Esophagus squamous epithelium (tissue), 5 donors: ENCODE measurements around the gene ADAMTS1. TPM values are rescaled to one million over a fixed set of nuclear protein-coding genes. Genes with fewer than 3 reads are reported as not detected.
A peak's percentile ranks its signal among the peaks of the same experiment; 100 is the strongest.

Experiments used
- DNase-seq: peaks from one replicate; lab custom pipeline; 2025; lab: John Stamatoyannopoulos, UW
- H3K27ac ChIP-seq, 4 donors: fragments of 200-600 bp; sonication (generic); one replicate each; pipeline ENCODE4 v1.5.1; 2016 to 2019; ENCODE audit warnings: mild to moderate bottlenecking in 1 of 4
- H3K27me3 ChIP-seq, 4 donors: fragments of 200-600 bp; sonication (generic); 1 replicate in 3 of 4; 2 replicates in 1 of 4; pipeline versions ENCODE4 v1.5.1 to v1.6.0; 2017 to 2021; ENCODE audit warnings: antibody characterized with exemption in 1 of 4
- H3K36me3 ChIP-seq, 3 donors: fragments of 200-600 bp; sonication (generic); one replicate each; pipeline ENCODE4 v1.5.1; 2016 to 2019
- H3K4me1 ChIP-seq, 3 donors: fragments of 200-600 bp; sonication (generic); one replicate each; pipeline ENCODE4 v1.5.1; 2017 to 2019
- H3K4me3 ChIP-seq, 4 donors: fragments of 200-600 bp; sonication (generic); 1 replicate in 3 of 4; 2 replicates in 1 of 4; pipeline ENCODE4 v1.5.1; 2016 to 2019; ENCODE audit warnings: mild to moderate bottlenecking in 2 of 4, moderate library complexity in 1 of 4
- H3K9me3 ChIP-seq, 3 donors: fragments of 200-600 bp; sonication (generic); one replicate each; pipeline ENCODE4 v1.5.1; 2016 to 2019
- CTCF ChIP-seq, 6 experiments: fragments of 450-650 bp in 4 of 6; fragments of 200-600 bp in 2 of 6; sonication (generic) in 2 of 6; IDR thresholded peaks; one replicate each; pipeline ENCODE4 v1.5.1; 2016 to 2019; ENCODE audit warnings: antibody characterized with exemption in 6 of 6, mild to moderate bottlenecking in 4 of 6, moderate library complexity in 4 of 6
- POLR2A ChIP-seq, 4 donors: fragments of 450-650 bp; IDR thresholded peaks; one replicate each; pipeline ENCODE4 v1.6.1; 2017; ENCODE audit warnings: antibody characterized with exemption in 4 of 4, mild to moderate bottlenecking in 4 of 4, moderate library complexity in 3 of 4
- WGBS, 2 donors: methylation state at CpG; one replicate each; pipeline ENCODE4 v1.1.5; 2018; 5-methylcytosine and 5-hydroxymethylcytosine counted together
- intact Hi-C: fragments of 100-400 bp; cut with DNase I; formaldehyde crosslinking; loops from one replicate; pipeline ENCODE4 v1.15.0; 2022
- total RNA-seq, 4 donors: library from RNA; depleted of rRNA; stranded (reverse); fragments of >200 nt; gene quantifications; one replicate each; pipeline ENCODE4 v1.1.0, GENCODE V29; 2016
- donor health status: DM: yes; HTN: yes; CAD: no.

ADAMTS1 gene
- total RNA-seq, 4 donors from 2014 or later: 2.8 to 33.0 (median 19.3) TPM

DNA sequence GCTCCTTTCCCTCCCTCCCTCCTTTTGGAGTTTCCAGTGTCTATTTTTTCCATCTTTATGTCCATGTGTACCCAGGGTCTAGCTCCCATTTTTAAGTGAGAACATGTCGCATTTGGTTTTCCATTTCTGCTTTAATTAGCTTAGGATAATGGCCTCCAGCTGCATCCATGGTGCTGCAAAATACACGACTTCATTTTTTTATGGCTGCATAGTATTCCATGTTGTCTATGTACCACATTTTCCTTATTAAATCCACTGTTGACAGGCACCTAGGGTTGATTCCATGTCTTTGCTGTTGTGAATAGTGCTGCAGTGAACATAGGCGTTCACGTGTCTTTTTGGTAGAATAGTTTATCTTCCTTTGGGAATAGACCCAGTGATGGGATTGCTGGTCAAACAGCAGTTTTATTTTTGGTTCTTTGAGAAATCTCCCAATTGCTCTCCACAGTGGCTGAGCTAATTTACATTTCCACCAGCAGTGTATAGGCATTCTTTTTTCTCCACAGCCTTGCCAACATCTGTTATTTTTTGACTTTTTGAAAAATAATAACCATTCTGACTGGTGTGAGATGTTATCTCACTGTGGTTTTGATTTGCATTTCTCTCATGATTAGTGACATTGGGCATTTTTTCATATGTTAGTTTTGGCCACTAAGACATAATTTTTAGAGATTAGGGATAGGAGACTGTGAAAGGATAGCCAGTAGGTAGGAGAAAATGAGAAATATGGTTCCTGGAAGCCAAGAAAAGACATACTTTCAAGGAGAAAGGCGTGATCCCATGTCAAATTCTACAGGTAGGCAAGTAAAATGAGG is 50.4 kb downstream of the ADAMTS1 start:
- WGBS, 2 donors: 67 to 78% methylated on average over 5 of the region's 5 CpGs
- peak overlapping the region in 3 of 4 donors; percentile 54 to 77 (median 73) for H3K27ac ChIP-seq
- TF ChIP-seq POLR2A (IDR thresholded peaks at IDR 0.05): no peak
- no peak for TF ChIP-seq CTCF (IDR thresholded peaks at IDR 0.05)
- no peaks in the 10 kb centered on the region for H3K36me3 ChIP-seq
- no peak for DNase-seq
- H3K4me1 ChIP-seq: peaks cover 0 to 16% (median 6%) of the 10 kb centered on the region in 3 donors
- H3K27me3 ChIP-seq: no peaks in the 10 kb centered on the region
- intact Hi-C loops: no loop called here
- no peaks in the 10 kb centered on the region for H3K9me3 ChIP-seq
- no peak overlapping the region for H3K4me3 ChIP-seq

DNA sequence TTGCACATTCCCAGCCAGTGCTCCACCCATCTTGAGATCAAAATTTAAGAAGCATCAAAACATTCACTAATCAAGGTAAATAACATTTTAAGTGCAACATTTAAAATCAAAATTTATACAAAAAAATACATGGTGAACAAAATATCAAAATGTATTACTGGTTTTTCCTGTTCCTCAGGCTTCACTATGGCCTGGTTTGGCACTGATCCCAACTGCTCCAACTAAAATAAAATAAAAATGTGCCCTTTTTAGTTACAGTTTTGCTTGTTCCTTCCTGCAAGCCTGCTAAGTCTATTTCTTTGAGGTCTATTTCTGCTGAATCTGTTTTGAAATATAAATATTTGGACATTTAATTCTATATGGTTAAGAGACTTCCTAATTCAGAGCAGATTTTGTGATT is 54.9 kb downstream of the ADAMTS1 start:
- TF ChIP-seq POLR2A (IDR thresholded peaks at IDR 0.05) (no peak), CTCF (IDR thresholded peaks at IDR 0.05) (no peak)
- Histone ChIP-seq H3K27ac (peak overlapping the region in 2 of 4 donors; percentile 59 to 79), H3K4me1 (peaks cover 0 to 17% (median 3%) of the 10 kb centered on the region in 3 donors), H3K9me3 (no peaks in the 10 kb centered on the region), H3K36me3 (no peaks in the 10 kb centered on the region), H3K27me3 (no peaks in the 10 kb centered on the region), H3K4me3 (no peak overlapping the region)
- no peak for DNase-seq
- intact Hi-C loops: no loop called here

GRCh38 chr21:26788790-26789189 is 56.4 kb downstream of the ADAMTS1 start:
- no peak for DNase-seq
- Histone ChIP-seq H3K36me3 (no peaks in the 10 kb centered on the region), H3K4me3 (peak overlapping the region in 1 of 4 donors; percentile 18), H3K27me3 (no peaks in the 10 kb centered on the region), H3K9me3 (no peaks in the 10 kb centered on the region), H3K27ac (peak overlapping the region in 3 of 4 donors; percentile 56 to 79 (median 59)), H3K4me1 (peaks cover 0 to 18% (median 3%) of the 10 kb centered on the region in 3 donors)
- WGBS, 2 donors: 61 to 64% methylated on average over 8 of the region's 8 CpGs
- intact Hi-C loops: no loop called here
- TF ChIP-seq CTCF (IDR thresholded peaks at IDR 0.05) (no peak), POLR2A (IDR thresholded peaks at IDR 0.05) (no peak)

Other genes with a start within 250 kb of the ADAMTS1 start
- 10 to 100 TPM in 2 of 4 donors, 1 to 10 TPM in 2; 1.1 to 24.8 (median 9.1) TPM for gene ADAMTS5, start 121.7 kb upstream of the ADAMTS1 start, total RNA-seq